GM23338 (cell line): ENCODE results near the gene TPST1.

Experiments used
- JUNB ChIP-seq: IDR thresholded peaks from one replicate; pipeline ENCODE4 v1.6.1; 2016; ENCODE audit warnings: antibody characterized with exemption; ENCODE audit not compliant: unreplicated experiment
- TF ChIP-seq, protein P1 (sequence below), 2 experiments: fragments of 200-600 bp in 1 of 2; sonication (generic) in 1 of 2; conservative IDR thresholded peaks; 2 replicates each; pipeline versions ENCODE4 v1.5.1 to v1.6.1; 2016 to 2017; ENCODE audit warnings: antibody characterized with exemption in 2 of 2, low read depth in 2 of 2, mild to moderate bottlenecking in 2 of 2, moderate library complexity in 1 of 2
- TF ChIP-seq, protein P2 (sequence below): IDR thresholded peaks from one replicate; pipeline ENCODE4 v1.6.1; 2018; ENCODE audit warnings: antibody characterized with exemption; ENCODE audit not compliant: unreplicated experiment

DNA sequence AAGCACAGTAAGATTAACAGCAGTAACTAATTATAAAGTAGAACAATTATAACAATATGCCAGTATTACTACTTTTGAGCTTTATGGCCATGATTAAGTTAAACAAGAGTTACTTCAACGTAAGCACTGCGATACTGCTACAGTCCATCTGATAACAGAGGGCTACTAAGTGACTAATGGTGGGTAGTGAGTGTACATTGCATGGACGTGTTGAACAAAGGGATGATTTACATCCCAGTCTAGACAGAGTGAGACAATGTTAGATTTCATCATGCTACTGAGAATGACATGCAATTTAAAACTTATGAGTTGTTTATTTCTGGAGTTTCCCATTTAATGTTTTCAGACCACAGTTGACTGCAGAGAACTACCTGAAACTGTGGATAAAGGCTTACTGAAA lies 45.6 kb downstream of the TPST1 start:
- TF ChIP-seq, protein P1, sequence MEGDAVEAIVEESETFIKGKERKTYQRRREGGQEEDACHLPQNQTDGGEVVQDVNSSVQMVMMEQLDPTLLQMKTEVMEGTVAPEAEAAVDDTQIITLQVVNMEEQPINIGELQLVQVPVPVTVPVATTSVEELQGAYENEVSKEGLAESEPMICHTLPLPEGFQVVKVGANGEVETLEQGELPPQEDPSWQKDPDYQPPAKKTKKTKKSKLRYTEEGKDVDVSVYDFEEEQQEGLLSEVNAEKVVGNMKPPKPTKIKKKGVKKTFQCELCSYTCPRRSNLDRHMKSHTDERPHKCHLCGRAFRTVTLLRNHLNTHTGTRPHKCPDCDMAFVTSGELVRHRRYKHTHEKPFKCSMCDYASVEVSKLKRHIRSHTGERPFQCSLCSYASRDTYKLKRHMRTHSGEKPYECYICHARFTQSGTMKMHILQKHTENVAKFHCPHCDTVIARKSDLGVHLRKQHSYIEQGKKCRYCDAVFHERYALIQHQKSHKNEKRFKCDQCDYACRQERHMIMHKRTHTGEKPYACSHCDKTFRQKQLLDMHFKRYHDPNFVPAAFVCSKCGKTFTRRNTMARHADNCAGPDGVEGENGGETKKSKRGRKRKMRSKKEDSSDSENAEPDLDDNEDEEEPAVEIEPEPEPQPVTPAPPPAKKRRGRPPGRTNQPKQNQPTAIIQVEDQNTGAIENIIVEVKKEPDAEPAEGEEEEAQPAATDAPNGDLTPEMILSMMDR (conservative IDR thresholded peaks at IDR 0.05; ENCODE audit: low read depth in 2 of 2), result no peak
- TF ChIP-seq, protein P2, sequence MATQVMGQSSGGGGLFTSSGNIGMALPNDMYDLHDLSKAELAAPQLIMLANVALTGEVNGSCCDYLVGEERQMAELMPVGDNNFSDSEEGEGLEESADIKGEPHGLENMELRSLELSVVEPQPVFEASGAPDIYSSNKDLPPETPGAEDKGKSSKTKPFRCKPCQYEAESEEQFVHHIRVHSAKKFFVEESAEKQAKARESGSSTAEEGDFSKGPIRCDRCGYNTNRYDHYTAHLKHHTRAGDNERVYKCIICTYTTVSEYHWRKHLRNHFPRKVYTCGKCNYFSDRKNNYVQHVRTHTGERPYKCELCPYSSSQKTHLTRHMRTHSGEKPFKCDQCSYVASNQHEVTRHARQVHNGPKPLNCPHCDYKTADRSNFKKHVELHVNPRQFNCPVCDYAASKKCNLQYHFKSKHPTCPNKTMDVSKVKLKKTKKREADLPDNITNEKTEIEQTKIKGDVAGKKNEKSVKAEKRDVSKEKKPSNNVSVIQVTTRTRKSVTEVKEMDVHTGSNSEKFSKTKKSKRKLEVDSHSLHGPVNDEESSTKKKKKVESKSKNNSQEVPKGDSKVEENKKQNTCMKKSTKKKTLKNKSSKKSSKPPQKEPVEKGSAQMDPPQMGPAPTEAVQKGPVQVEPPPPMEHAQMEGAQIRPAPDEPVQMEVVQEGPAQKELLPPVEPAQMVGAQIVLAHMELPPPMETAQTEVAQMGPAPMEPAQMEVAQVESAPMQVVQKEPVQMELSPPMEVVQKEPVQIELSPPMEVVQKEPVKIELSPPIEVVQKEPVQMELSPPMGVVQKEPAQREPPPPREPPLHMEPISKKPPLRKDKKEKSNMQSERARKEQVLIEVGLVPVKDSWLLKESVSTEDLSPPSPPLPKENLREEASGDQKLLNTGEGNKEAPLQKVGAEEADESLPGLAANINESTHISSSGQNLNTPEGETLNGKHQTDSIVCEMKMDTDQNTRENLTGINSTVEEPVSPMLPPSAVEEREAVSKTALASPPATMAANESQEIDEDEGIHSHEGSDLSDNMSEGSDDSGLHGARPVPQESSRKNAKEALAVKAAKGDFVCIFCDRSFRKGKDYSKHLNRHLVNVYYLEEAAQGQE, result no peak
- TF ChIP-seq JUNB, result no peak
